Keratinocyte (primary cell): ENCODE measurements around the gene PHACTR1.
A peak's percentile ranks its signal among the peaks of the same experiment; 100 is the strongest.

Experiments
- EZH2 ChIP-seq: IDR thresholded peaks from one replicate; pipeline ENCODE4 v1.6.1; 2012; ENCODE audit warnings: inconsistent platforms, mild to moderate bottlenecking, low read length, moderate library complexity
- TF ChIP-seq, protein P1 (sequence below), 3 experiments: IDR thresholded peaks in 1 of 3; conservative IDR thresholded peaks in 1 of 3; optimal IDR thresholded peaks in 1 of 3; 2 replicates in 2 of 3; 3 replicates in 1 of 3; pipeline versions ENCODE3 to v1.5.1; 2011; ENCODE audit warnings: low read length in 3 of 3, mild to moderate bottlenecking in 3 of 3, moderate library complexity in 2 of 3, control low read depth in 1 of 3, inconsistent platforms in 1 of 3; ENCODE audit not compliant: insufficient read depth in 2 of 3; ENCODE audit errors: extremely low read depth in 1 of 3

DNA sequence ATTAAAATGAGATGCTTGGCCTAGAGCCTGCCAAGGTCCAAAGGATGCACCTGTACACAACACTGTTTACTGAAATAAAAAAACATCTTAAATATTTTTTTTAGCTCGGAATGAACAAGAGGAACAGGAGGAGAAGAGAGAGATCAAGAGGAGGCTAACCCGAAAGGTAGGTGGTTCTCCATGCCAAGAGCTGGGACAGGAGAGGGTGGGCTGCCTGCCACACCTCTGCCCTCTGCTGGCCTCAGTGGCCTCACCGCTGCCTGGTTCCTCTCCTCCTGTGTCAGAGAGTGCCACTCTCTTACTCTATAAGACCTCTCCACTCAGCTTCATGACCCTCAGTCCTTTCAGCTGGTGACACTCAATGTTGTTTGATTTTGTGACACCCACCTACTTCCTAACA, 561.6 kb downstream of the PHACTR1 start:
- TF ChIP-seq, protein P1, sequence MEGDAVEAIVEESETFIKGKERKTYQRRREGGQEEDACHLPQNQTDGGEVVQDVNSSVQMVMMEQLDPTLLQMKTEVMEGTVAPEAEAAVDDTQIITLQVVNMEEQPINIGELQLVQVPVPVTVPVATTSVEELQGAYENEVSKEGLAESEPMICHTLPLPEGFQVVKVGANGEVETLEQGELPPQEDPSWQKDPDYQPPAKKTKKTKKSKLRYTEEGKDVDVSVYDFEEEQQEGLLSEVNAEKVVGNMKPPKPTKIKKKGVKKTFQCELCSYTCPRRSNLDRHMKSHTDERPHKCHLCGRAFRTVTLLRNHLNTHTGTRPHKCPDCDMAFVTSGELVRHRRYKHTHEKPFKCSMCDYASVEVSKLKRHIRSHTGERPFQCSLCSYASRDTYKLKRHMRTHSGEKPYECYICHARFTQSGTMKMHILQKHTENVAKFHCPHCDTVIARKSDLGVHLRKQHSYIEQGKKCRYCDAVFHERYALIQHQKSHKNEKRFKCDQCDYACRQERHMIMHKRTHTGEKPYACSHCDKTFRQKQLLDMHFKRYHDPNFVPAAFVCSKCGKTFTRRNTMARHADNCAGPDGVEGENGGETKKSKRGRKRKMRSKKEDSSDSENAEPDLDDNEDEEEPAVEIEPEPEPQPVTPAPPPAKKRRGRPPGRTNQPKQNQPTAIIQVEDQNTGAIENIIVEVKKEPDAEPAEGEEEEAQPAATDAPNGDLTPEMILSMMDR (optimal IDR thresholded peaks at IDR 0.05 in 1 of 3, IDR thresholded peaks at IDR 0.05 in 1 of 3, conservative IDR thresholded peaks at IDR 0.05 in 1 of 3; ENCODE audit: extremely low read depth in 1 of 3, insufficient read depth in 2 of 3, low read length in 3 of 3) = peak in 2 of 3 experiments; percentile 20 to 63
- no peak for TF ChIP-seq EZH2
